HG03039 (cell line): ENCODE results near the gene SERHL2.
"Not testable (repeated sequence)": the region's sequence is repeated elsewhere in the genome, so short reads cannot be mapped to it uniquely, and the experiment has no call there.

Experiments
- ATAC-seq: cut with Tn5 transposase; IDR thresholded peaks from one replicate; pipeline ENCODE4 v1.9.1; 2021; ENCODE audit warnings: mild to moderate bottlenecking, moderate library complexity; ENCODE audit not compliant: unreplicated experiment

Gene SERHL2

GRCh38 chr22:42535082-42535731, 18.5 kb upstream of the SERHL2 start:
- not testable (repeated sequence) for ATAC-seq

- no peak for ATAC-seq
These were observed 17.6 kb upstream of the SERHL2 start for GRCh38 chr22:42536166-42536565.

GRCh38 chr22:42536634-42537033, 17.1 kb upstream of the SERHL2 start:
- not testable (repeated sequence) for ATAC-seq

- not testable (repeated sequence) for ATAC-seq
These were observed 16.4 kb upstream of the SERHL2 start for GRCh38 chr22:42537199-42537831.

GRCh38 chr22:42539236-42539771, 14.5 kb upstream of the SERHL2 start:
- not testable (repeated sequence) for ATAC-seq

- no peak for ATAC-seq
These were observed 9.1 kb upstream of the SERHL2 start for GRCh38 chr22:42544686-42545085.

GRCh38 chr22:42547562-42547961, 6.2 kb upstream of the SERHL2 start:
- ATAC-seq: no peak

GRCh38 chr22:42548126-42548525, 5.6 kb upstream of the SERHL2 start:
- ATAC-seq: not testable (repeated sequence)

- no peak for ATAC-seq
These were observed 5.0 kb upstream of the SERHL2 start for GRCh38 chr22:42548597-42549330.

GRCh38 chr22:42549331-42550060, 4.3 kb upstream of the SERHL2 start:
- ATAC-seq: no peak

GRCh38 chr22:42552294-42552647, 1.5 kb upstream of the SERHL2 start:
- ATAC-seq: not testable (repeated sequence)

- ATAC-seq: no peak
These were observed 6.6 kb downstream of the SERHL2 start for GRCh38 chr22:42560381-42560780.

GRCh38 chr22:42560781-42561180, 7.0 kb downstream of the SERHL2 start:
- ATAC-seq: no peak

- ATAC-seq: no peak
These were observed 8.1 kb downstream of the SERHL2 start for GRCh38 chr22:42561856-42562255.

GRCh38 chr22:42562279-42562678, 8.5 kb downstream of the SERHL2 start:
- no peak for ATAC-seq

GRCh38 chr22:42562684-42563083, 8.9 kb downstream of the SERHL2 start:
- no peak for ATAC-seq

- not testable (repeated sequence) for ATAC-seq
These were observed 10.2 kb downstream of the SERHL2 start for GRCh38 chr22:42563943-42564342.

- no peak for ATAC-seq
These were observed 10.9 kb downstream of the SERHL2 start for GRCh38 chr22:42564699-42565098.

GRCh38 chr22:42565956-42566355, 12.2 kb downstream of the SERHL2 start:
- ATAC-seq: no peak

- not testable (repeated sequence) for ATAC-seq
These were observed 14.2 kb downstream of the SERHL2 start for GRCh38 chr22:42567950-42568349.

- not testable (repeated sequence) for ATAC-seq
These were observed 16.8 kb downstream of the SERHL2 start for GRCh38 chr22:42570580-42570979.
